Duodenal mucosa (tissue), 2 donors: ENCODE results near the gene TRIOBP.
"Not testable (repeated sequence)": the region's sequence is repeated elsewhere in the genome, so short reads cannot be mapped to it uniquely, and the experiment has no call there.

ENCODE experiments used
- H3K27ac ChIP-seq: one replicate; pipeline ENCODE4 v1.7.0; 2013; ENCODE audit warnings: low read depth, low read length
- H3K27me3 ChIP-seq, 2 donors: one replicate each; pipeline ENCODE4 v1.7.0; 2013; ENCODE audit warnings: low read length in 2 of 2, control low read depth in 1 of 2; ENCODE audit not compliant: insufficient read depth in 2 of 2, control insufficient read depth in 1 of 2
- H3K36me3 ChIP-seq, 2 donors: one replicate each; pipeline ENCODE4 v1.7.0; 2013; ENCODE audit warnings: low read length in 2 of 2, control low read depth in 1 of 2; ENCODE audit not compliant: insufficient read depth in 2 of 2, control insufficient read depth in 1 of 2
- H3K4me1 ChIP-seq, 2 donors: one replicate each; pipeline ENCODE4 v1.7.0; 2013; ENCODE audit warnings: low read length in 2 of 2, control low read depth in 1 of 2; ENCODE audit not compliant: insufficient read depth in 2 of 2, control insufficient read depth in 1 of 2
- H3K4me3 ChIP-seq, 2 donors: one replicate each; pipeline ENCODE4 v1.7.0; 2013; ENCODE audit warnings: low read length in 2 of 2, low read depth in 1 of 2
- H3K9ac ChIP-seq, 2 donors: one replicate each; pipeline ENCODE4 v1.7.0; 2013; ENCODE audit warnings: low read length in 2 of 2, low read depth in 1 of 2
- H3K9me3 ChIP-seq, 2 donors: one replicate each; pipeline ENCODE4 v1.7.0; 2013; ENCODE audit warnings: low read length in 2 of 2, control low read depth in 1 of 2; ENCODE audit not compliant: control insufficient read depth in 1 of 2

Gene TRIOBP

GRCh38 chr22:37797259-37797658 is 100.4 kb downstream of the TRIOBP start:
- H3K9ac ChIP-seq, H3K27me3 ChIP-seq, H3K4me3 ChIP-seq, H3K9me3 ChIP-seq, H3K27ac ChIP-seq, H3K36me3 ChIP-seq: not testable (repeated sequence)
- H3K4me1 ChIP-seq: peaks cover 4 to 13% of the 10 kb centered on the region in 2 donors

DNA sequence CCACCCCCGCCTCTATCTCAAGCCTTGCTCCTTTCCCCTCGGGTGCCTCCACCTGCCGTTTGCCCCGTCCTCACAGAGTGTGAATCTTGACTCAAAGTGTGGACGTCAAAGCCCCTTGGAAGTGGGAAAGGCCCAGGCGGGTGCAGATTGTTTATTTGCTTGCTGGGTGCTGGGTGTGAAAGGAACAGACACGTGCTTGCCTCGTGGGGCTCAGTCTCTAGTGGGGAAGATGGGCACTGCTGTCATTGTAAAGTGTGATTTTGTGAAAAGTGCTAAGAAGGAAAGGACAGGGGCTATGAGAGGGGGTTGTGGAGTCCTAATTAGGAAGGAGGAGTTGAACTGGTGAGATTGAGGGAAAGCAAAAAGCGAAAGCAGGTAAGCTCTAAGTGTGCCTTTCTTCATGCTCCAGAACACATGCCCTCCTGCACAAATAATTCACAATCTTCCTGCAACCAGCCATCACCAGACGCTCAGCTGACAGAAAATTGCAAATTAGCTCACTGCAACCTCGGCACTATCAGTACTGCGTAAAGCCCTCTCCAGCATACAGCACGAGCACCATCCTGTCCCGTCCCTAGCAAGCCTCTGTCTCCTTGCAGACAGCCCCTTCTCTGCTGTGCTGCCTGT is 101.1 kb downstream of the TRIOBP start:
- H3K4me3 ChIP-seq: no peak overlapping the region
- peaks cover 8 to 17% of the 10 kb centered on the region in 2 donors for H3K4me1 ChIP-seq
- H3K27me3 ChIP-seq: no peaks in the 10 kb centered on the region
- no peak overlapping the region for H3K27ac ChIP-seq
- H3K36me3 ChIP-seq: no peaks in the 10 kb centered on the region
- H3K9me3 ChIP-seq: no peaks in the 10 kb centered on the region
- no peak overlapping the region for H3K9ac ChIP-seq

GRCh38 chr22:37799979-37800378 is 103.1 kb downstream of the TRIOBP start:
- H3K4me1 ChIP-seq: peaks cover 16 to 30% of the 10 kb centered on the region in 2 donors
- not testable (repeated sequence) for H3K9ac ChIP-seq, H3K36me3 ChIP-seq, H3K27me3 ChIP-seq, H3K4me3 ChIP-seq, H3K9me3 ChIP-seq, H3K27ac ChIP-seq

GRCh38 chr22:37801946-37802309 is 105.1 kb downstream of the TRIOBP start:
- H3K4me3 ChIP-seq: peak overlapping the region; percentile 79 to 81
- H3K27ac ChIP-seq: no peak overlapping the region
- peaks cover 16 to 35% of the 10 kb centered on the region in 2 donors for H3K4me1 ChIP-seq
- H3K9me3 ChIP-seq: no peaks in the 10 kb centered on the region
- no peaks in the 10 kb centered on the region for H3K36me3 ChIP-seq
- peak overlapping the region; percentile 61 to 66 for H3K9ac ChIP-seq
- H3K27me3 ChIP-seq: no peaks in the 10 kb centered on the region

DNA sequence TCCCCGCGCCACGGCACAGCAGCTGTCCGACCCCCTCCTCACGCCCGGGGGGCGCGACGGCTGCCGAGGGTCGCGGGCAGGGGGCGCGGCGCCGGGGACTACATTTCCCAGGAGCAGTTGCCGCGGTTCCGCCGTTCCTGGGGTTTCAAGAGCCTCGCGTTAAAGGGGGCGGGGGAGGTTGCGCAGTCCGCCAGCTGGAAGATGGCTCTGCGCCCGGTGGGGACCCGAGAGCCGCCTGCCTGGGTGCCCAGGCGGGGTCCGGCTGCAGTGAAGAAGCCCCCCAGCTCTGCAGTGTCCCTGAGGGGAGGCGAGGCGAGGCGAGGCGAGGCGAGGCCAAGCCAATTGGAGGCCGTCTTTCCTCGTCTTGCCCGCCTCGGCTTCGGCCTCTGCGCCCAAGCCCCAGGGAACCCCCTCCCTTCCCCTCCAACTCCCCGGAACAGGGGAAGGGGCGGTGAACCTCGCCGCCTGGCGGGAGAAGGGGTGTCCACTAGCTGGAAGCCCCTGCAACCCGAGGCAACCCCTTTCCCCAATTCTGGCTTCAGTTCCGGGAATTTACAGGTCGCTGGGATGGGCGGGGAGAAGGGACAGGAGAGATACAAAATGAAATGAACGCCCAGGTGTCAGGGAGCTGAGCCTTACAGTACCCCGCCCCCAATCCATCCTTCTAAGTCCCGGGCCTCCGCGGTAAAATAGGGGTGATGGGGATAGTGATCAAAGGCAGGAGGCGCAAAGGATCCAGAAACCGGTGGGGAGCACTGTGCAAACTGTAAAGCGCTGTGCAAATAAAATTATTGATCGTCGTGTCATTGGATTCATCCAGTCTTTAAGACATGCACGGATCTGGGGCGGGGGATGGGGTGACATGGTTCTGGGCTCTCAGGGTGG is 105.7 kb downstream of the TRIOBP start:
- Histone ChIP-seq H3K9me3 (no peaks in the 10 kb centered on the region), H3K36me3 (no peaks in the 10 kb centered on the region), H3K27ac (no peak overlapping the region), H3K4me3 (peak overlapping the region; percentile 79 to 81), H3K27me3 (no peaks in the 10 kb centered on the region), H3K4me1 (peaks cover 16 to 35% of the 10 kb centered on the region in 2 donors), H3K9ac (peak overlapping the region; percentile 61 to 66)

- H3K4me1 ChIP-seq: peaks cover 19 to 39% of the 10 kb centered on the region in 2 donors
- H3K9ac ChIP-seq: peak overlapping the region; percentile 61 to 66
- H3K36me3 ChIP-seq: no peaks in the 10 kb centered on the region
- H3K9me3 ChIP-seq: no peaks in the 10 kb centered on the region
- H3K4me3 ChIP-seq: peak overlapping the region; percentile 79 to 81
- no peak overlapping the region for H3K27ac ChIP-seq
- no peaks in the 10 kb centered on the region for H3K27me3 ChIP-seq
Observed at GRCh38 chr22:37803195-37803638, 106.4 kb downstream of the TRIOBP start.

GRCh38 chr22:37803639-37804351 is 106.9 kb downstream of the TRIOBP start:
- Histone ChIP-seq H3K4me1 (peaks cover 22 to 45% of the 10 kb centered on the region in 2 donors), H3K9ac (peak overlapping the region in 1 of 2 donors; percentile 51), H3K27me3 (no peaks in the 10 kb centered on the region), H3K36me3 (no peaks in the 10 kb centered on the region), H3K4me3 (peak overlapping the region; percentile 79 to 81), H3K27ac (no peak overlapping the region), H3K9me3 (no peaks in the 10 kb centered on the region)

DNA sequence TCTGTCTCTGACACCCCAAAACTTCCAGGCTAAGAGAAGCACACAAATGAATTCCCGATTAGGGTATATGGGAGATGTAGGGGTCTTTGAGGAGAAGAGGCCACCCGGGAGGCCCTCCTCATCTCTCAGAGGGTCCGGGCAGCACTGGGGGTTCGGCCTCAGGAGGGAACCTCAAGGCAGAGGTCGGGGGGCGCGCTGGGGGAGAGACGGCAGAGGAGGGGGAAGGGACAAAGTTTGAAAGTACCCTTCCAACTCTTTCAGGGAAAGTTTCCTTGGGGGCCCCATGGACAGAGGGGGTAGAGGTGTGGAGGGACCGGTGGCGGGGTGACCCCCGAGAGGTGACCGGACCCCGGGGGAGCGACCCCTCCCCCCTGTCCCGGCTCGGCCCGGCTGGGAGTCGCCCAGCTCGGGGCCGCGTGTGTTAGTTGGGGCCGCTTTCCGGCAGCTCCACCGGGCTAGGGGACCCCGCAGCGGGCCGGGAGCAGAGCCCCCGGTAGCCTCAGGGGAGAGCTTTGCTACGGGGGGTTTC is 107.6 kb downstream of the TRIOBP start:
- Histone ChIP-seq H3K4me1 (peaks cover 26 to 50% of the 10 kb centered on the region in 2 donors), H3K9ac (peak overlapping the region; percentile 51), H3K27ac (no peak overlapping the region), H3K36me3 (no peaks in the 10 kb centered on the region), H3K9me3 (no peaks in the 10 kb centered on the region), H3K4me3 (peak overlapping the region; percentile 36 to 63), H3K27me3 (no peaks in the 10 kb centered on the region)

DNA sequence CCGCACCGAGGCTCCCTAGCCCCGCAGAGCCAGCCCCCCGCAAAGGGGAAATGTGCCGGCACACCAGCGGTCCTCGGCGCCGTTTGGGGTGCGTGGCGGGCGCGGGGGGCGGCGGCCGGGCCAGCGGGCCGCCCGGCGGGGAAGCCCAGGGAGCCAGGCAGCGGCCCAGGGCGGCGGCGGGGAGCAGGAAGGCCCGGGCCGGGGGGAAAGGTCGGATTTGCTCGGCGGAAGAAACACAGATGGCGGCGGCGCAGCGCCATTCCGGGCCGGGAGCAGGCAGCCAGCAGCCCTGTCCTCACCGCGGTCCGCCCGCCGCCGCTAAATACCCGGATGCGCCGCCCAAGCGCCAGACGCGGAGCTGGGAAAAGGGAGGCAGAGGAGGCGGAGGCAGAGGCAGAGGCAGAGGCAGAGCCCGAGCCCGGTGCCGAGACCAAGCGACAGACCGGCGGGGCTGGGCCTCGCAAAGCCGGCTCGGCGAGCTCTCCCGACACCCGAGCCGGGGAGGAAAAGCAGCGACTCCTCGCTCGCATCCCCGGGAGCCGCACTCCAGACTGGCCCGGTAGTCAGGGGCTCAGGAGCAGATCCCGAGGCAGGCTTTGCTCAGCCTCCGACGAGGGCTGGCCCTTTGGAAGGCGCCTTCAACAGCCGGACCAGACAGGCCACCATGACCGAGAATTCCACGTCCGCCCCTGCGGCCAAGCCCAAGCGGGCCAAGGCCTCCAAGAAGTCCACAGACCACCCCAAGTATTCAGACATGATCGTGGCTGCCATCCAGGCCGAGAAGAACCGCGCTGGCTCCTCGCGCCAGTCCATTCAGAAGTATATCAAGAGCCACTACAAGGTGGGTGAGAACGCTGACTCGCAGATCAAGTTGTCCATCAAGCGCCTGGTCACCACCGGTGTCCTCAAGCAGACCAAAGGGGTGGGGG is 108.3 kb downstream of the TRIOBP start:
- Histone ChIP-seq H3K4me1 (peaks cover 26 to 50% of the 10 kb centered on the region in 2 donors), H3K4me3 (peak overlapping the region; percentile 89)

More for the DNA sequence above, 108.3 kb downstream of the TRIOBP start:
- H3K27ac ChIP-seq: peak overlapping the region; percentile 87
- no peaks in the 10 kb centered on the region for H3K36me3 ChIP-seq
- H3K9me3 ChIP-seq: no peaks in the 10 kb centered on the region
- no peaks in the 10 kb centered on the region for H3K27me3 ChIP-seq
- peak overlapping the region; percentile 82 to 91 for H3K9ac ChIP-seq
